A549 (cell line): ENCODE data around the gene USO1. TPM values are rescaled to one million over a fixed set of nuclear protein-coding genes. Genes with fewer than 3 reads are reported as not detected.
"Not testable (repeated sequence)": the region's sequence is repeated elsewhere in the genome, so short reads cannot be mapped to it uniquely, and the experiment has no call there.

Source experiments
- ATAC-seq, 2 experiments: fragments of 200-7000 bp in 1 of 2; fragments of >200 bp in 1 of 2; cut with Nextera tagmentation in 1 of 2; cut with Tn5 transposase in 1 of 2; 3 replicates each; pipeline versions ENCODE4 v1.8.0 to v1.9.1; 2018 to 2020; ENCODE audit warnings: mild to moderate bottlenecking in 1 of 2, moderate library complexity in 1 of 2
- CTCF ChIA-PET: fragments of 300-600 bp; sonication (Branson Sonifier 250); formaldehyde crosslinking; extraction: SDS; loops from one replicate; lab custom pipeline; 2021; ENCODE audit warnings: antibody characterized with exemption, inconsistent platforms; lab: Yijun Ruan, JAX
- POLR2A ChIA-PET: fragments of 350-600 bp; formaldehyde crosslinking; extraction: SDS; loops from one replicate; lab custom pipeline; 2021; ENCODE audit warnings: antibody characterized with exemption, inconsistent platforms; lab: Yijun Ruan, JAX
- DNase-seq, 2 experiments: peaks; one replicate each; pipeline versions ENCODE4 v3.0.0 to v3.0.0-alpha.2; 2011 to 2016; ENCODE audit warnings: low read depth in 1 of 2, low spot score in 1 of 2
- FAIRE-seq: peaks from 2 replicates; lab custom pipeline; 2011; peaks lifted over from hg19 to GRCh38; lab: Jason Lieb, UNC
- H3K27ac ChIP-seq, 2 experiments: fragments of >200 bp; sonication (Bioruptor Twin); formaldehyde crosslinking; 3 replicates each; pipeline ENCODE4 v1.5.1; 2016 to 2017
- H3K4me1 ChIP-seq: fragments of >200 bp; sonication (Bioruptor Twin); formaldehyde crosslinking; 3 replicates; pipeline ENCODE4 v1.6.1; 2016
- H3K4me2 ChIP-seq: fragments of >200 bp; sonication (Bioruptor Twin); formaldehyde crosslinking; 3 replicates; pipeline ENCODE4 v1.6.1; 2016
- H3K4me3 ChIP-seq: fragments of >200 bp; sonication (Bioruptor Twin); formaldehyde crosslinking; 3 replicates; pipeline ENCODE4 v1.5.1; 2016
- H3K9me3 ChIP-seq: fragments of >200 bp; sonication (Bioruptor Twin); formaldehyde crosslinking; 3 replicates; pipeline ENCODE4 v1.6.1; 2016
- BHLHE40 ChIP-seq: IDR thresholded peaks from 2 replicates; pipeline ENCODE4 v1.6.1; 2012; ENCODE audit warnings: low read depth, low read length, inconsistent platforms
- CEBPB ChIP-seq, 2 experiments: fragments of >200 bp in 1 of 2; sonication (Bioruptor Twin) in 1 of 2; formaldehyde crosslinking in 1 of 2; IDR thresholded peaks; 2 replicates each; pipeline ENCODE4 v1.6.1; 2012 to 2016
- CTCF ChIP-seq: fragments of >200 bp; sonication (Bioruptor Twin); formaldehyde crosslinking; IDR thresholded peaks from 3 replicates; pipeline ENCODE4 v1.5.1; 2016
- EHF ChIP-seq: fragments of 250-450 bp; sonication (Bioruptor Pico); IDR thresholded peaks from 2 replicates; pipeline ENCODE4 v1.5.0; 2020; ENCODE audit warnings: mild to moderate bottlenecking
- GATA3 ChIP-seq: IDR thresholded peaks from 2 replicates; pipeline ENCODE4 v1.6.1; 2012; ENCODE audit warnings: borderline replicate concordance
- HDAC2 ChIP-seq: fragments of 200-600 bp; sonication (generic); IDR thresholded peaks from 2 replicates; pipeline ENCODE4 v1.6.1; 2016
- HOXA7 ChIP-seq: fragments of 250-450 bp; sonication (Bioruptor Pico); IDR thresholded peaks from 2 replicates; pipeline ENCODE4 v1.5.0; 2020; ENCODE audit warnings: mild to moderate bottlenecking, moderate library complexity
- MAFK ChIP-seq: fragments of 450-650 bp; IDR thresholded peaks from 2 replicates; pipeline ENCODE4 v1.6.1; 2014; ENCODE audit not compliant: partially characterized antibody
- MYC ChIP-seq: IDR thresholded peaks from 2 replicates; pipeline ENCODE4 v1.6.1; 2012; ENCODE audit warnings: mild to moderate bottlenecking, inconsistent platforms, low read length, improper control_type of control experiment, borderline replicate concordance
- NFE2L2 ChIP-seq: fragments of 150-350 bp; conservative IDR thresholded peaks from 2 replicates; pipeline ENCODE4 v1.6.1; 2014; ENCODE audit warnings: low read length
- NPAS2 ChIP-seq: fragments of 250-450 bp; sonication (Bioruptor Pico); IDR thresholded peaks from 2 replicates; pipeline ENCODE4 v1.8.0; 2022; ENCODE audit warnings: mild to moderate bottlenecking, moderate library complexity, borderline replicate concordance
- PHF8 ChIP-seq: fragments of 200-600 bp; sonication (generic); IDR thresholded peaks from 2 replicates; pipeline ENCODE4 v1.6.1; 2016; ENCODE audit warnings: low read depth, mild to moderate bottlenecking, antibody characterized with exemption, moderate library complexity, borderline replicate concordance
- POLR2A ChIP-seq: IDR thresholded peaks from 2 replicates; pipeline ENCODE4 v1.6.1; 2012; ENCODE audit warnings: mild to moderate bottlenecking, low read length
- RAD21 ChIP-seq, 2 experiments: fragments of >200 bp in 1 of 2; sonication (Bioruptor Twin) in 1 of 2; formaldehyde crosslinking in 1 of 2; IDR thresholded peaks in 1 of 2; conservative IDR thresholded peaks in 1 of 2; 2 replicates in 1 of 2; 3 replicates in 1 of 2; pipeline ENCODE4 v1.6.1; 2012 to 2018; ENCODE audit warnings: inconsistent platforms in 1 of 2
- RCOR1 ChIP-seq: fragments of 150-350 bp; IDR thresholded peaks from 2 replicates; pipeline ENCODE4 v1.6.1; 2014; ENCODE audit warnings: antibody characterized with exemption, low read length, low read depth
- RNF2 ChIP-seq: fragments of 200-600 bp; sonication (generic); IDR thresholded peaks from 2 replicates; pipeline ENCODE4 v1.6.1; 2016; ENCODE audit warnings: low read depth, mild to moderate bottlenecking, antibody characterized with exemption, moderate library complexity, borderline replicate concordance
- SMC3 ChIP-seq: fragments of >200 bp; sonication (Bioruptor Twin); formaldehyde crosslinking; IDR thresholded peaks from 3 replicates; pipeline ENCODE4 v1.6.1; 2018; ENCODE audit warnings: inconsistent platforms
- SREBF2 ChIP-seq: fragments of 450-650 bp; IDR thresholded peaks from 2 replicates; pipeline ENCODE4 v1.6.1; 2014; ENCODE audit warnings: mild to moderate bottlenecking, moderate library complexity
- TFCP2L1 ChIP-seq: fragments of 250-450 bp; sonication (Bioruptor Pico); IDR thresholded peaks from 2 replicates; pipeline ENCODE4 v1.5.0; 2021; ENCODE audit warnings: mild to moderate bottlenecking
- ZC3H11A ChIP-seq: fragments of 450-650 bp; IDR thresholded peaks from 2 replicates; pipeline ENCODE4 v1.6.1; 2014; ENCODE audit warnings: antibody characterized with exemption, mild to moderate bottlenecking
- ZNF302 ChIP-seq: fragments of 250-450 bp; sonication (Bioruptor Pico); IDR thresholded peaks from 2 replicates; pipeline ENCODE4 v1.9.0; 2021; ENCODE audit warnings: inconsistent platforms, mild to moderate bottlenecking, moderate library complexity
- WGBS: methylation state at CpG from one replicate; pipeline ENCODE4 v1.1.6; 2017; ENCODE audit errors: missing lambda C conversion rate; 5-methylcytosine and 5-hydroxymethylcytosine counted together
- polyA plus RNA-seq, 4 experiments: library from polyadenylated mRNA; depleted of rRNA in 3 of 4; stranded (reverse); fragments of >200 nt; fragmentation: RNase III in 1 of 4; extraction: RNeasy Plus Mini Kit Qiagen cat#74134 plus additional on column Dnase treatment in 1 of 4; gene quantifications; 2 replicates in 3 of 4; 3 replicates in 1 of 4; pipeline ENCODE4 v1.2.3, GENCODE V29; 2011 to 2017
- TF ChIP-seq, protein P1 (sequence below): fragments of 150-350 bp; IDR thresholded peaks from 2 replicates; pipeline ENCODE4 v1.6.1; 2014; ENCODE audit warnings: low read depth, mild to moderate bottlenecking, low read length
- TF ChIP-seq, protein P2 (sequence below): fragments of 250-450 bp; sonication (Bioruptor Pico); IDR thresholded peaks from 2 replicates; pipeline ENCODE4 v1.5.0; 2020; ENCODE audit warnings: low read depth, mild to moderate bottlenecking, moderate library complexity

USO1 gene
- polyA plus RNA-seq, 2 of the 4 experiments (the other 2 are of a cell fraction): 54.7 to 97.6 TPM

GRCh38 chr4:75848171-75848760 lies 123.9 kb downstream of the USO1 start:
- 11% methylated on average over 14 of the region's 14 CpGs for WGBS
- ChIA-PET POLR2A (interaction anchor here (1.7 kb wide), 1 partner anchor 124 kb away, joined by 23 read pairs; the partner anchor contains the start of gene USO1), CTCF (interaction anchor here (0.6 to 1.9 kb wide), 36 partner anchors 8 to 1659 kb away, joined by 3 to 12 read pairs (median 4); partner anchors contain the start of gene USO1)
- Histone ChIP-seq H3K4me2 (peak overlapping the region; percentile 52), H3K4me1 (peaks cover 54% of the 10 kb centered on the region), H3K27ac (peak overlapping the region; percentile 75 to 91)
- not testable (repeated sequence) for H3K9me3 ChIP-seq, H3K4me3 ChIP-seq, FAIRE-seq
- DNase-seq: peak; percentile 72 to 91
- peak; percentile 74 to 80 for ATAC-seq
- TF ChIP-seq CEBPB (IDR thresholded peaks at IDR 0.05) (peak; percentile 62 to 79), GATA3 (0 out of 2 replicates have a peak, but pooled peaks have one; percentile 20), MAFK (peak; percentile 82), CTCF (peak; percentile 71), SMC3 (peak; percentile 73), RAD21 (conservative IDR thresholded peaks at IDR 0.05 in 1 of 2, IDR thresholded peaks at IDR 0.05 in 1 of 2) (peak; percentile 84 to 87)

DNA sequence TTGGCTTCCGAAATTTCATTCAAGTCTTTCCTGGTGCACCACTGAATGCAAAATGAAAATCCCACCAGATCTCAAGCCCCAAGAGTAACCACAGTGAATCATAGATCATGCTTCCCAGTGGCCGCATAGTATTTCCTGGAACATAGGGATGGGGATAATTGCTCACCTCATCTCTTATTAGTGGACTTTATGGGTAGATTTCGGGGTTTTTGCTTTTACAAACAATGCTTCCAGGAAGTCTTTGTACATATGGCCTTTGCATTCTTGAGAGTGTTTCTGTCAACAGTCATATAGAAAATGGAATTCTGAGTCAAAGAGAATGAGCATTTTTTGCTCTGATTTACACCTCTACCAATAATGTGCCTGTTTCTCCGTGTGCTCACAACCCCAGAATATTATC lies 124.5 kb downstream of the USO1 start:
- no peak for DNase-seq
- WGBS: 52% methylated on average over 4 of the region's 4 CpGs
- FAIRE-seq: no peak
- Histone ChIP-seq H3K9me3 (no peaks in the 10 kb centered on the region), H3K4me1 (peaks cover 48% of the 10 kb centered on the region), H3K4me3 (no peak overlapping the region), H3K27ac (peak overlapping the region in 1 of 2 experiments; percentile 91; a peak in 4 of 6 replicates), H3K4me2 (peak overlapping the region; percentile 52)
- ChIA-PET POLR2A (no interaction called here), CTCF (interaction anchor here (1.2 to 1.9 kb wide), 8 partner anchors 28 to 322 kb away, joined by 3 to 9 read pairs (median 4); no protein-coding TSS in a partner anchor)
- ATAC-seq: 0 out of 6 replicates have a peak, but pooled peaks of 1 of the 2 experiments have one; percentile 4
- TF ChIP-seq PHF8 (no peak), POLR2A (no peak), HOXA7 (CRISPR knock-in tag) (no peak), TFCP2L1 (CRISPR knock-in tag) (no peak), RCOR1 (no peak), EHF (CRISPR knock-in tag) (no peak), BHLHE40 (no peak), NFE2L2 (no peak), MYC (no peak), SREBF2 (no peak), NPAS2 (CRISPR knock-in tag) (no peak), ZNF302 (no peak), RNF2 (no peak), RAD21 (conservative IDR thresholded peaks at IDR 0.05 in 1 of 2, IDR thresholded peaks at IDR 0.05 in 1 of 2) (no peak), HDAC2 (no peak), ZC3H11A (no peak)
- TF ChIP-seq, protein P1, sequence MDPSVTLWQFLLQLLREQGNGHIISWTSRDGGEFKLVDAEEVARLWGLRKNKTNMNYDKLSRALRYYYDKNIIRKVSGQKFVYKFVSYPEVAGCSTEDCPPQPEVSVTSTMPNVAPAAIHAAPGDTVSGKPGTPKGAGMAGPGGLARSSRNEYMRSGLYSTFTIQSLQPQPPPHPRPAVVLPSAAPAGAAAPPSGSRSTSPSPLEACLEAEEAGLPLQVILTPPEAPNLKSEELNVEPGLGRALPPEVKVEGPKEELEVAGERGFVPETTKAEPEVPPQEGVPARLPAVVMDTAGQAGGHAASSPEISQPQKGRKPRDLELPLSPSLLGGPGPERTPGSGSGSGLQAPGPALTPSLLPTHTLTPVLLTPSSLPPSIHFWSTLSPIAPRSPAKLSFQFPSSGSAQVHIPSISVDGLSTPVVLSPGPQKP: no peak
- TF ChIP-seq, protein P2, sequence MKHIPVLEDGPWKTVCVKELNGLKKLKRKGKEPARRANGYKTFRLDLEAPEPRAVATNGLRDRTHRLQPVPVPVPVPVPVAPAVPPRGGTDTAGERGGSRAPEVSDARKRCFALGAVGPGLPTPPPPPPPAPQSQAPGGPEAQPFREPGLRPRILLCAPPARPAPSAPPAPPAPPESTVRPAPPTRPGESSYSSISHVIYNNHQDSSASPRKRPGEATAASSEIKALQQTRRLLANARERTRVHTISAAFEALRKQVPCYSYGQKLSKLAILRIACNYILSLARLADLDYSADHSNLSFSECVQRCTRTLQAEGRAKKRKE (CRISPR knock-in tag): no peak
